Right lobe of liver (tissue), 6 donors: Measurements from ENCODE around the gene TAS1R3. TPM values are rescaled to one million over a fixed set of nuclear protein-coding genes. Genes with fewer than 3 reads are reported as not detected.

Source experiments
- ATAC-seq, 4 donors: fragments of 200-7000 bp; cut with Tn5 transposase; one replicate each; pipeline ENCODE4 v1.9.1; 2020; ENCODE audit warnings: mild to moderate bottlenecking in 4 of 4, moderate library complexity in 4 of 4
- DNase-seq, 3 donors: peaks; one replicate each; pipeline ENCODE4 v3.0.0-alpha.2; 2020
- H3K27ac ChIP-seq, 3 donors: fragments of 200-600 bp; one replicate each; pipeline ENCODE4 v1.8.0; 2022
- H3K27me3 ChIP-seq, 2 donors: fragments of 200-600 bp; one replicate each; pipeline ENCODE4 v1.8.0; 2022
- H3K36me3 ChIP-seq, 4 donors: fragments of 200-600 bp; sonication (generic) in 1 of 4; one replicate each; pipeline versions ENCODE4 v1.5.1 to v1.8.0; 2017 to 2022; ENCODE audit warnings: control low read depth in 1 of 4
- H3K4me1 ChIP-seq, 4 donors: fragments of 200-600 bp; sonication (generic) in 1 of 4; one replicate each; pipeline versions ENCODE4 v1.5.1 to v1.8.0; 2017 to 2022; ENCODE audit warnings: control low read depth in 1 of 4
- H3K4me3 ChIP-seq, 3 donors: fragments of 200-600 bp; one replicate each; pipeline ENCODE4 v1.8.0; 2022
- H3K9me3 ChIP-seq, 4 donors: fragments of 200-600 bp; sonication (generic) in 1 of 4; one replicate each; pipeline versions ENCODE4 v1.5.1 to v1.8.0; 2017 to 2022; ENCODE audit warnings: control low read depth in 1 of 4
- CTCF ChIP-seq, 4 donors: fragments of 200-600 bp in 3 of 4; fragments of 450-650 bp in 1 of 4; IDR thresholded peaks; one replicate each; pipeline versions ENCODE4 v1.5.1 to v1.8.0; 2016 to 2022; ENCODE audit warnings: antibody characterized with exemption in 4 of 4, mild to moderate bottlenecking in 2 of 4
- POLR2A ChIP-seq: fragments of 450-650 bp; IDR thresholded peaks from one replicate; pipeline ENCODE4 v1.6.1; 2017; ENCODE audit warnings: antibody characterized with exemption, mild to moderate bottlenecking
- WGBS: methylation state at CpG from one replicate; pipeline ENCODE4 v1.1.6; 2018; ENCODE audit warnings: low coverage, low lambda C conversion rate; ENCODE audit not compliant: insufficient coverage; ENCODE audit errors: missing lambda C conversion rate; 5-methylcytosine and 5-hydroxymethylcytosine counted together
- intact Hi-C, 2 donors: fragments of 100-400 bp; cut with DNase I; formaldehyde crosslinking; loops; one replicate each; pipeline versions ENCODE4 v1.11.2 to v1.14.1; 2022
- total RNA-seq, 6 experiments: library from RNA; depleted of rRNA in 2 of 6; stranded (reverse); fragments of >200 nt in 2 of 6; fragmentation: NEBNext Ultra II Directional in 3 of 6; extraction: Animal tissue kit (Norgen Biotek cat#: 25700) in 3 of 6; gene quantifications; one replicate each; pipeline versions ENCODE4 v1.1.0 to v1.2.4, GENCODE V29; 2016 to 2023
- donor health status: DM: no; HTN: yes; CAD: no.
- donor health status: DM: no; HTN: no; CAD: no.
- donor health status: DM: no; HTN: no; CAD: no.
- donor health status: DM: no; HTN: yes; CAD: no.
- donor health status: DM: no; HTN: yes; CAD: no.

TAS1R3 gene
- total RNA-seq, 6 experiments from 2014 or later: 0.10 to 2.7 (median 0.33) TPM

GRCh38 chr1:1306070-1306660 lies 24.9 kb upstream of the TAS1R3 start:
- Histone ChIP-seq H3K27me3 (no peaks in the 10 kb centered on the region), H3K36me3 (peaks cover 0 to 3% (median 0%) of the 10 kb centered on the region in 4 donors), H3K9me3 (no peaks in the 10 kb centered on the region), H3K4me3 (peak overlapping the region in 2 of 3 donors; percentile 66 to 92), H3K27ac (no peak overlapping the region), H3K4me1 (peaks cover 0 to 35% (median 19%) of the 10 kb centered on the region in 4 donors)
- intact Hi-C loops: no loop called here
- DNase-seq (no peak), ATAC-seq (no peak)
- 77% methylated on average over 2 of the region's 11 CpGs for WGBS
- TF ChIP-seq POLR2A (no peak), CTCF (IDR thresholded peaks at IDR 0.05) (no peak)

GRCh38 chr1:1306661-1307260 lies 24.3 kb upstream of the TAS1R3 start:
- DNase-seq (no peak), ATAC-seq (no peak)
- 51% methylated on average over 4 of the region's 27 CpGs for WGBS
- Histone ChIP-seq H3K4me3 (peak overlapping the region; percentile 66 to 92 (median 71)), H3K4me1 (peaks cover 0 to 35% (median 19%) of the 10 kb centered on the region in 4 donors), H3K36me3 (peaks cover 0 to 9% (median 0%) of the 10 kb centered on the region in 4 donors), H3K27me3 (no peaks in the 10 kb centered on the region), H3K27ac (no peak overlapping the region), H3K9me3 (no peaks in the 10 kb centered on the region)
- TF ChIP-seq CTCF (IDR thresholded peaks at IDR 0.05): no peak
- TF ChIP-seq POLR2A: no peak
- intact Hi-C loops: no loop called here

GRCh38 chr1:1307261-1307922 lies 23.7 kb upstream of the TAS1R3 start:
- no peak for TF ChIP-seq CTCF (IDR thresholded peaks at IDR 0.05)
- TF ChIP-seq POLR2A: peak; percentile 22
- no peaks in the 10 kb centered on the region for H3K27me3 ChIP-seq
- peak overlapping the region; percentile 66 to 92 (median 71) for H3K4me3 ChIP-seq
- no peaks in the 10 kb centered on the region for H3K9me3 ChIP-seq
- intact Hi-C loops: no loop called here
- peaks cover 0 to 15% (median 0%) of the 10 kb centered on the region in 4 donors for H3K36me3 ChIP-seq
- ATAC-seq: peak in 2 of 4 donors; percentile 4 to 13
- peak in 1 of 3 donors; percentile 58 for DNase-seq
- WGBS: 0% methylated on average over 9 of the region's 83 CpGs
- H3K4me1 ChIP-seq: peaks cover 0 to 35% (median 19%) of the 10 kb centered on the region in 4 donors
- H3K27ac ChIP-seq: peak overlapping the region; percentile 47 to 90 (median 50)

- H3K4me1 ChIP-seq: peaks cover 0 to 35% (median 19%) of the 10 kb centered on the region in 4 donors
- peak; percentile 70 to 85 (median 78) for ATAC-seq
- H3K27ac ChIP-seq: peak within 1 kb of the TSS; percentile 77 to 90 (median 87)
- peaks cover 0 to 23% (median under 1%) of the 10 kb centered on the region in 4 donors for H3K36me3 ChIP-seq
- intact Hi-C loops: no loop called here
- H3K4me3 ChIP-seq: peak within 1 kb of the TSS; percentile 66 to 92 (median 92)
- H3K27me3 ChIP-seq: no peaks in the 10 kb centered on the region
- DNase-seq: peak; percentile 90 to 94 (median 92)
- WGBS: 0% methylated on average over 5 of the region's 131 CpGs
- TF ChIP-seq POLR2A (peak; percentile 30), CTCF (IDR thresholded peaks at IDR 0.05) (peak in 2 of 4 donors; percentile 3 to 30)
- H3K9me3 ChIP-seq: no peaks in the 10 kb centered on the region
These were observed 22.9 kb upstream of the TAS1R3 start, which contains the start of the genes ACAP3 and PUSL1 for GRCh38 chr1:1307923-1308755. ACAP3 (minus strand) TSS chr1:1307930; CDS start chr1:1307815, 115 bp downstream. PUSL1 (plus strand) TSS chr1:1308597; CDS start chr1:1308644, 47 bp downstream.
